ENCODE measurements around the gene TUBA4B.
A peak's percentile ranks its signal among the peaks of the same experiment; 100 is the strongest.

Gene TUBA4B

DNA sequence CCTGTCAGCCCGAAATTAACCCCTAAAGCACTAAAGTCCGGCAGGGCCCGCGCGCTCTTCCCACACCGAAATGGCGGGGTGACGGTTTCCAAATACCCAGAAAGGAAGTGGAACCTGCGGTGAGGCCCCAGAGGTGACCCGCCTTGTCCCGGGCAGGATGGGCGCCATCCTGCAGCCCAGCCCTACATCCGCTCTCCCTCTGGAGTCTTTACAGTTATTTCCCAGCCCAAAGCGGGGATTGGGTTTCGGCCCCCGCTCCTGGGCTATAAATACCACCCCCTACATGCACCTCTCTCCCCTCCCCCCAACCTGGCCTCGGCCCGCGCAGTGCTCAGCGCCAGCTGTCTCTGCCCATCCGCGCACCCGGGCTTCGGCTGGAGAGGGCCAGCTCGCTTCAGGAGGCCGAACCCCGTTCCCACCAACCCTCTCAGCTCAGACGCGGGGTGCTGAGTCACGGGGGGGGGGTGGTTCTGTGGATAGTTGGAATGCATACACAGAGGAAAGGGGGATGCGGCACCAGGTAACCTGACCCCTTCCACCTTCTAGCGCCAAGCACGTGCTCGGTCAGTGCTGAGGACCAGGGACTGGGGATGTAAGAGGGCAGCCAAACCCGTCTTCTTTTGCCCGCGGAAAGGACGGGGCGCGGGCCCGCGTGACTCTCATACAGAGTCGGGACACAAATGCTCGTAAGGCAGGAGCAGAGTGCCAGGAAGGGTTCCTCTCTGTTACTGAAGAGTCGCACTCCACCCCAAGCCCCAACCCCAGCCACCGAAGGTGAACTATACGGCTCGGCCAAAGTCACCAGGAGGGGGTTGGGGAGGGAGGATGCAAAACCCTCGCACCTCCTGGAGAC is at the start of gene TUBA4B:
TUBA4B (plus strand) TSS at position 344 of the 853 bp plus-strand sequence; CDS start at position 509, 165 bp downstream.
- DNase-seq: peak; percentile 22 to 24

DNA sequence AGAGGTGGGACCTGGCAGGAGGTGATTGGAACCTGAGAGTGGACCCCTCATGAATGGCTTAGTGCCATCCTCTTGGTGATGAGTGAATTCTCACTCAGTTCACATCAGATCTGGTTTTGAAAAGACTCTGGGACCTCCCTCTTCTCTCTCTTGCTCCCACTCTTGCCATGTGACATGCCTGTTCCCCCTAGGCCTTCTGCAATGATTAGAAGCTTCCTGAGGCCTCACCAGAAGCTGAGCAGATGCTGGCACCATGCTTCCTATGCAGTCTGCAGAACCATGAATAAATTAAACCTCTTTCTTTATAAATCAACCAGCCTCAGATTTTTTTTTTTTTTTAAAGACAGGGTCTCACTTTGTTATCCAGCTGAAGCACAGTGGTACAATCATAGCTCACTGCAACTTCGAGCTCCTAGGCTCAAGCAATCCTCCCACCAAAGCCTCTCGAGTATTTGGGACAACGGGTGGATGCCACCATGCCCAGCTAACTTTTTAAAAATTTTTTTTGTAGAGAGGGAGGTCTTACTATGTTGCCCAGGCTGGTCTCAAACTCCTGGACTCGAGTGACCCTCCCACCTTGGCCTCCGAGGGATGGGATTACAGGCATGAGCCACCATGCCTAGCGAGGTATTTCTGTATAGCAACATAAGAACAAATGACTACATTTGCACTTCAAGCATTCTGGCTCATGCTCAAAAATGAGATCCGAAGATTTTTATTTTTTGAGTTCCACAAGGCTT is 48.4 kb upstream of the TUBA4B start:
- DNase-seq: no peak

DNA sequence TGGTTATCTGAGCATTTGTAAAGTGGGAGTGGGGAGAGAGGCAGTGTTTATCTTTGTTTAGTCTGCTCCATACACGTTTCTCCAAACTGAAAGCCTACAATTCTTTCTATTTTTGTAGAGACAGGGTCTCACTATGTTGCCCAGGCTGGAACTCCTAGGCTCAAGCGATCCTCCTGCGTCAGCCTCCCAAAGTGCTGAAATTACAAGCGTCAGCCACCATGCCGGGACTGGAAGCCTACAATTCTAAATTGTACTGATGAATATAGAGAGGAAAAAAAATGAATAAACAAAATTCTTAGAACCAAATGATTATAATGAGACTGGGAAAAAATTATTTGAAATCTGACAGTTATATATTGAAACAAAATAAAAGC is 47.9 kb upstream of the TUBA4B start:
- no peak for DNase-seq

DNA sequence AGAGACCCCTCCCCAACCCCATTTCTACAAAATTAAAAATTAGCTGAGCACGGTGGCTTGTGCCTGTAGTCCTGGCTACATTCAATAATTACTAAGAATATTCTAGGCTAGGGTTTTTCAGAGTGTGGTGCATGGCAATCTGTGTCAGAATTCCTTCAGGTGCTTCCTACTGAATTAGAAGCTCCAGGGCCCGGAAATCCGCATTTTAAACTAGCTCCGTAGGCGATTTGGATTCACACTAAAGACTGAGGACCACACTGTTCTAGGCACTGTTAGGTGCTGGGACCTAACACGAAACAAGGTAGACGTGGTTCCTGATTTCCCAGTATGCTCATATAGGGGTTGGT is 47.1 kb upstream of the TUBA4B start:
- DNase-seq: no peak

DNA sequence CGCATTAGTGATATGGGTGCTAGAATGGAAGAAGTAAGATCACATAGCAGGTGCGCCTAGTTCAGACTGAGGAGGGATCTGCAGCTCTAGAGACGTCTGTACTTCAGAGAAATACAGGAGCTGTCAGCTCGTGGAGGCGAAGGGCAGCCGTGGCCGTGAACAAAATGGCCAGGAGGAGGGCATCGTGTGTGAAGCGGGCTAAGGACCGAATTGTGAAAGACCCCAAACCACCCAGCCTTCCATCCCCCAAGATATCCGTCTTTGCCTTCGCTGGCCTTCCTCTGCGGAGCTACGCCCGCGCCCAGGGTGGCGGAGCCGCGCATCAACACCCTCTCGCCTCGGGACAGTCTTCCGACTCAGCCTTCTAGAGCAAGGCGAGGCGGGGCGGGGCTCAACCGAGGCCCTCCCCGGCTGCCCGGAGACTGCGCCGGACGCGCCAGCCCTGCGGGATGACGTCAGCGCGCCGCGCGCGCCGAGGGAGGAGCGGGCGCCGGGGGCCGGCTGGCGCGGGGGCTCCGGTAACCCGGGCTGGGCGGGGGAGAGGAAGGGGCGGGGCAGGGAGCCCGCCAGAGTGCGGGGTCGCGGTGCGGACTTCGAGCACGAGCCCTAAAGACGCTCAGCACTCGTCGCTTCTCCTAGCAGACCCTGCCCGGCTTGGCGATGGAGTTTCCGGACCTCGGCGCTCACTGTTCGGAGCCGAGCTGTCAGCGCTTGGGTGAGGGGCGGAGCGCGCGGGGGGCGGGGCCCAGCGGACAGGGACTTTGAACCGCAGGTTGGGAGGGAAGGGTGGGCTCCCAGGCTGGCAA is 46.5 kb upstream of the TUBA4B start, which contains the start of gene ZFAND2B:
ZFAND2B (plus strand) TSS at position 455 of the 806 bp plus-strand sequence; CDS start at position 661, 206 bp downstream.
- DNase-seq: peak; percentile 86 to 92

DNA sequence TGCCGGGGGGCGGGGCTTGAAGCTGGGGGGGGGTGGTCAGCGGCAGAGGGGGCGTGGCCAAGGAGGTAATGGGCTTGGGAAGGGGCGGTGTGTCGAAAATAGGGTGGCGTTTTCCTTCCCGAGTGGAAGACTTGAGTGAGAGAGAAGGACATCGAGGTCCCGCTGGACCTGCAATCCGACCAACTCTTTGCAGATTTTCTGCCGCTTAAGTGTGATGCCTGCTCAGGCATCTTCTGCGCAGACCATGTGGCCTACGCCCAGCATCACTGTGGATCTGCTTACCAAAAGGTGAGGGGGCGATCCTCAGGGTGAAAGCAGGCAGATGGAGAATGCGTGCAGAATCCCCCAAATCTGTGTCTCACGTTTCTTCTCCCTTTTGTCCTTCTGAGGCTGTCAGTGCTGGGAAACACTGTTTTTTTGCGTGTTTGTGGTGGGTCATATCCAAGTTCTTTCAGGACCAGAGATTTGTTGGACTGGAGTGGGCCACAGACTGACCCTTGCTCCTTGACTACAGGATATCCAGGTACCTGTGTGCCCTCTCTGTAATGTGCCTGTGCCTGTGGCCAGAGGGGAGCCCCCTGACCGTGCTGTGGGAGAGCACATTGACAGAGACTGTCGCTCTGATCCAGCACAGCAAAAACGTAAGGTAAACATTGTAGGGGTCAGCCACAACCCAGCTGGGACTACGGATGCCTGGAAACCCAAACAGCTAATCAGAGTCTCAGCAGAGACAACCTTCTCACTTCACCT is 45.7 kb upstream of the TUBA4B start:
- peak in 1 of 2 experiments; percentile 58 for DNase-seq

DNA sequence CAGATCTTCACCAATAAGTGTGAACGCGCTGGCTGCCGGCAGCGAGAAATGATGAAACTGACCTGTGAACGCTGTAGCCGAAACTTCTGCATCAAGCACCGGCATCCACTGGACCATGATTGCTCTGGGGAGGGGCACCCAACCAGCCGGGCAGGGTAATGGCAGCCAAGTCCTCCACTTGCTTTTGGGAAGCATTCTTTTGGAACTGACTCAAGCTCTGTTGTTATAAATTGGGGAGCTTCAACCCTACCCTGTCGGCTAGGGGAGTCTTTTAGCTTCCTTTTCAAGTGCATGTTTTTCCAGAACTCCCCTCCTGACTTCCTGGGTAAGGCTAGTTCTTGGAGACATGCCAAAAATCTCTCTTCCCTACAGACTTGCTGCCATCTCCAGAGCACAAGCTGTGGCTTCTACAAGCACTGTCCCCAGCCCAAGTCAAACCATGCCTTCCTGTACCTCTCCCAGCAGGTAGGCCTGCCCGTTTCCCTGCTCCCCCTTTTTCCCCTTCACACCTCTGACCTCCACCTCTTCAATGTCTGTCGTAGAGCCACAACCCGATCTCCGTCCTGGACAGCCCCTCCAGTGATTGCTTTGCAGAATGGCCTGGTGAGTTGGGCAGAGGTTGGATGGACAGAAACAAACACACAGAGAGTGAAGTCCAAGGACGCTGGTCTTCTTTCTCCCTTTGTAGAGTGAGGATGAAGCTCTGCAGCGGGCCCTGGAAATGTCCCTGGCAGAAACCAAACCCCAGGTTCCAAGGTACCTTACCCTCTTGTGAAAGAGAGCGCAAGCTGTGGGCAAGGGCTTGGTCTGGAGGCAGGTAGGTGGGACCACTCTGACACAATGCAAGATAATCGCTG is 44.9 kb upstream of the TUBA4B start:
- peak in 1 of 2 experiments; percentile 46 for DNase-seq

DNA sequence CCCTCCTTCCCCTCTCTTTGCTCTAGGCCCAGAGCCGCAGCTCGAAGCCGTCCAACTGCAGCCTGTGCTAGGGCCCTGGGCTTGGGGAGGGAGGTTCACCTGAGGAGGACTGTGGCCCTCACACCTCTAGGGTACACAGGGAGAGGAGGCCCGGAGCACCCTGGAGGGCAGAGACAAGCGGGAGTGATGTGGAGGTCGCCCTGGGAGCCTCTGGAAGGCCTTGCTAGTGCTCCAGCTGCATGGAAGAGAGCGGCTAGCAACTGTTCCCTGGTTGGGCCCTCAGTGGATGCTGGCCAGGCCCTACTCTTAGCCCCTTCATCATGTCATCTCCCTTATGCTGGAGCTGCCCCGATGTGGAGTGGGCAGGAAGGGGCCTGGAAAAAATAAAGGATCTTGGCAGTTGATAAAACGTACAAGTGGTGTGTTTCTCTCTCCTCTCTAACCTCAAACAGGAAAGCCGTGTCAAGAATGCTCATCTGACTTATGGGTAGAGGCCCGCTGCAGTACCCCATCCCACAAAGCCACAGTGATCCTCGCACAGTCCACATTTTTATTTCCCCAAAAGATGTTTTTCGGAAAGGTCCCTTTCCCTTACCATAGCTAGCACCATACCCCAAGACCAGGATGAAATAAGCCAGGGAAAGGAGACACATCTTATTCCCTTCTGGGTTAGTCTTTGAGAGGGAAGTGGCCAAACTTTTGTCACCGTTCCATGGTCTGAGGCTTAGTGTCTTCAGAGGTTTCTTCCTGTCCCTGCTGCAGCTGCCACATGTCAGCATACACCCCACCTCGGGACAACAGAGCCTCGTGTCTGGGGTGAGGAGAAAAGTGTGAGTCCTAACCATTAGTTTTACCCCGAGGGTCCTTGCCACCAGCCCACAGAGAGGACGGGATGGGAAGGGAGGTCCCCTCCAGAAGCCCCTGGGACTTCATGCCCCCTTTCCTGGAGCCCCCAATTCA is 43.5 kb upstream of the TUBA4B start:
- no peak for DNase-seq

DNA sequence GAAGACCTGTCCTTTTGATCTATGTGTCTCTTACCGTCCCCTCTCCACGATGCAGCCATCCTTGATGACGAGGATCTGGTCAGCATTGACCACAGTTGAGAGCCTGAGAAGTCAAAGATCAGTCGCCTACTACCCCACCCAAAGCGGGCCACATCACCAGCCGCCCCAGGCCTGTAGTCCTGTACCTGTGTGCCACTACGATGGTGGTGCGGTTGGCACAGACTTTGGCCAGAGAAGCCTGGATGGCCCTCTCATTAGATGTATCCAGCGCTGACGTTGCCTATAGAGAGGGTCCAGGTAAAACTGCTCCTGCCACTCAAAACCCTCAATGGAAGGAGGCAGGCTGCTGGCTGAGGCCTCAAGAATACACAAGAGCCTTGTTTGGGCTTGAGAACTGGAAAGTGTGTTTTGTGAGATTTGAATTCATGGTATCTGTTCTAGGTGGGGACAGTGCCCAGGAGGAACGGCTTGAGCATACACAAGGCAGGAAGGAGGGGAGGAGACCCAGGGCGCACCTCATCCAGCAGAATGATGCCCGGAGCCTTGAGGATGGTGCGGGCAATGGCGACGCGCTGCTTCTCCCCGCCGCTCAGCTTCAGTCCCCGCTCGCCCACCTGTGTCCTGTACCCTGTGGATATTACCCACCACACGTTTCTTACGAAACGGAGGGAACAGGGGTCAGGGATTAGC is 42.7 kb upstream of the TUBA4B start:
- DNase-seq: no peak

DNA sequence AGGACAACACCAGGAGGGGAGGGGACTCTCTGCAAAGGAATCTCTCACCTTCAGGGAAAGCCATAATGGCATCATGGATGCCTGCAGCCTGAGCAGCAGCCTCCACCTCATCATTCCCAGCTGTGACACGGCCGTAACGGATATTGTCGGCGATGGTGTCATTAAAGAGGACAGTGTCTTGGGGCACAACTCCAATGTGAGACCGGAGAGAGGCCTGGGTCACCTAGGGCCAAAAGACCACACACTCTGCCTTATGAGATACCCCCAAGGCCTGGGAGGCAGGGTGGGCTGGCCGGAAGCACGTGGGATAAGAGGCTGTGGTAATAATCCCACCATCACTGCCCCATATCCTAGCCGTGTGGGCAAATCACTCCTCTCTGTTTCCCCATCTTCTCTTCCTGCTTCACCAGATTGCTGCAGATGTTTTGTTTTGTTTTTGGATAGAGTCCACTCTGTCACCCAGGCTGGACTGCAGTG is 42.1 kb upstream of the TUBA4B start:
- DNase-seq: no peak

DNA sequence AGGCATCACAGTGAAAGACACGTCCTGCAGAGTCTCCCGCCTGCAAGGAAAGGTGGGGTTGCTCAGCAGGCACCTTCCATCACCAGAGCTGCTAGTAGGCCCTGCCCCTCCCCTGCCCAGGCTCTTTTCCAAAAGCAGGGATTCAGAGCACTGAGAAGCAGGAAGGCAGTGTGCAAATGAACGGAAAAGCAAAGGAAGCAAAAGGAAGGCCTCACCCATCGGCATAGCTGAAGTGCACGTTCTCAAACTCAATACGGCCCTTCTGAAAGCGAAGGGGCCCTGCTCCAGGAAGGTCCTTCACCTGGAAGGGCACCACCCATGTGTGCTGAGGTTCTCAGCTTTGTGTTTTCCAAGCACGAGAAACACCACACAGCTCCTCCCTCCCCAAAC is 40.0 kb upstream of the TUBA4B start:
- no peak for DNase-seq

DNA sequence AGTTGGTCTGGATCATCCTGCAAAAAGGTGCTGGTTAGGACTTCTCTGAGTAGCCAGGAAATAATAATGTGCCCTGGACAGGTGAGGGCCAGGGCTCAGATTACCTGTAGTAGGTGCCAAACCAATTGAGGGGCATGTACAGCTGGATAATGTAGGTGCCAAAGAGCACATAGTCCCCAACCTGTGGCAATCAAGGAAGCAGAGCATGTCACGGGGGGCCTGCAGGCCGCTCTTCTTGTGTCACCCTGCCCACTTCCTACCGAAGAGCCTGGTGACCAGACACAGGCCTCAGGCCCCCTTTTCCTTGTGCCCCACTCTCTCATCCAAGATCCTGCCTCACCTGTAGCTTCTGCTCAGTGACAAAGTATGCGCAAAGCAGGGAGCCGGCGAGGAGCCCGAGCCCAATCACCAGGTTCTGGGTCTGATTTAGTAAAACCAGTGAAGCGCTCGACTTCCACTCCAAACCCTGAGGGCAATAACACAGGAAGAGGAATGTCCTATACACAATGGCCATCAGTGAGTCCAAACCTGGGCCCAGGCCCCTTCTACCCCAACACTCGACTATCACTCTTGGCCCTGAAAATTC is 39.5 kb upstream of the TUBA4B start:
- DNase-seq: no peak

DNA sequence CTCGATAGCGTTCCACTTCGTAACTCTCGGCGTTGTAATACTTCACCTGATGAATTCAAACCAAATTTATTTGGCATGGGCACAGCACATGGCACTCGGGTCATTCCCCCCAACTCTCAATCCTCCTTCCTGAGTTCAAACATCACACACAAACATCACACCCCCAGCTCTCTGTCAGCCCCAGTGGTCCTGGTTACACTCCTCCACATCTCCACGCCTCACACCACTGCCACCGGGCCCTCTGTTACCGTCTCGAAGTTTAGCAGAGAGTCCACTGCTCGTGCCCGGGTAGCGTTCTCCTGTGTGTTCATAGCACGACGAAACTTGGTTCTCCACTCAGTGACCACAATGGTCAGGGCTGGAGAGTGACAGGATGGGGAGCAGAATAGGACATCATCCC is 38.9 kb upstream of the TUBA4B start:
- DNase-seq: no peak

DNA sequence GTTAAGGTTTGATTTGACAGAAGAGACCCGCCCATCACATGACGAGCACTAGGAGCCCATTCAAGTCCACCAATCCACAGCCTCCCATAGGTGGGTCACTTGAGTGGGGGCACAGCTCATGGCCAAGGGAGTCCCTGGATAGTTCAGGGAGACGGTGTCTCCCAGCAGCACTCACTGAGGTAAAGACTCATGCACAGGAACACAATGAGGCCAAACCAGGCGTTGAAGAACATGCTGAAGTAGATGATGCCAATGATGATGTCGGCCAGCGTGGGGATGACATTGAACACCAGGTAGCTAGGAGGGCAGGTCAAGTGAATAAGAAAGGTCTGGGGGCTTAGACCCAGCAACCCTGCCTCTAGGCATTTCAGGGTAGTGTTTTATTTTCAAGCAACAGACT is 38.3 kb upstream of the TUBA4B start:
- no peak for DNase-seq

DNA sequence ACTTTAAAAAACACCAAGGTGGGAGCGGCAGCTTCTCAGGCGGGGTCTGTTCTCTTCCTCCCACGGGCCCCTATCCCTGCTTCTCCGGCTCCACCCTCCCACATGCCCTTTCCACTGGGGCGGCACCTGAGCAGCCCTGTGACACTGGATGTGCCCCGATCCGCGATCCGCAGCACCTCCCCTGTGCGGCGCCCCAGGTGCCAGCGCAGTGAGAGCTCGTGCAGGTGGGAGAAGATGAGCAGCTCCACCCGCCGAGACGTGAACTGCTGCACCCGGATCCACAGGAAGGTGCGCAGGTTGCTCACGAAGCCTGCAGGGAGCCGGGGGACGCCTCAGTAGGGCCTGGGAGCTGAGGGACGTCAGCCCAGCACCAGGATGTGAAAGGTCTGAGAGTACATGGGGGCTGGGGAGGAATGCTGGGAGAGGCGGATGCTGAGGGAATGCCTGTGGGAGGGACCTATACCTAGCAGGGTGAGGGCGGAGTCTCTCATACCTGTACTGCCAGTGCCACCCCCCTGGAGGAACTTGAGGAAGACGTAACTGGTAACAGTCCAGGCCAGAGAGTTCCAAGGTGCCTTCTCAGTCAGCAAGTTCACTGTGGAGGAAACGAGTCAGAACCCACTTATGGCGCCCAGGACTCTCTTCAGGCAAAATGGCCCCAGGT is 37.0 kb upstream of the TUBA4B start:
- DNase-seq: no peak

DNA sequence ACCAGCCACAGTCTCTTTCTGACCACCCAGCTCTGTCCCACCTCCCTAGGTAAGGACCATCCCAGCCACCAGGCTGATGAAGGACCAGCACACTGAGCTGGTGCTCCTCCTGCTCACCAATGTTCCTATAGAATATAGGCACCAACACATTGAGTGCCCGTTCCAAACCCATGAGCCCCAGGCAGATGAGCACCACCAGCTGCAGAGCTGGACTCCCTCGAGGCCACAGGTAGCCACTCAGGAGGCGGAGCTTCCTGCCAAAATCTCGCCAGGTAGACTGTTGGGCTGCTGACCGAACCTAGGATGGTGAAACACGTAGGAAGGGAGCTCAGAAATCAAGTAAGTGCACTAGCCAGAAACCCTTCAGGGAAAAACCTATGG is 36.5 kb upstream of the TUBA4B start:
- no peak for DNase-seq

DNA sequence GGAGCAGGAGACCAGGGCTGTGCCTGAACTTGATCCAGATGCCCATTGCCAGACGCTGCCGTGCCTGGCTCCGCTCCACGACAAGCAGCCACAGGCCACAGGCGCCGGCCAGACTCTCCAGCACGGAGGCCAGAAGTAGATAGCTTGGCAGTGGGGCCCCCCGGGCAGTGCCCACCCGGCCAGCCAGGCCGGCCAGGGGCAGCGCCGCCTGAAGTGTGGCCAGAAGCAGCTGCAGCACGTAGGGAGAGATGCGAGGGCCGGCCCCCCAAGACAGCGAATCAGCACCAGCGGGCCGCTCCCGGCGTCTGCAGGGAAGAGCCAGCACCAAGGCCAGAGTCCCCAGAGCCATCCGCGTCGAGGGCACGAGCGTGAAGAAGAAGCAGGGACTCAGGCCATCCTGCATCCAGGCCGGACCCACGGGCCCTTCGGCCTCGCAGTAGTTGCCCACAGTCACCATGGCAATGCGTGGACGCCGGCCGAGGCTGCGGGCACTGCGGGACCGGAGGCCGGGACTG is 34.8 kb upstream of the TUBA4B start:
- peak in 1 of 2 experiments; percentile 65 for DNase-seq

All from SHP77 (cell line).